VCaP (cell line): Measurements from ENCODE around the gene EVA1C.
"Not testable (repeated sequence)": the region's sequence is repeated elsewhere in the genome, so short reads cannot be mapped to it uniquely, and the experiment has no call there.

Source experiments
- H3K27ac ChIP-seq: fragments of 450-650 bp; 2 replicates; pipeline ENCODE4 v1.5.1; 2017
- CTCF ChIP-seq: fragments of 450-650 bp; conservative IDR thresholded peaks from 2 replicates; pipeline ENCODE4 v1.5.1; 2017; ENCODE audit warnings: mild to moderate bottlenecking, moderate library complexity

The EVA1C gene

GRCh38 chr21:32525282-32525681 is 112.8 kb downstream of the EVA1C start:
- TF ChIP-seq CTCF = no peak
- H3K27ac ChIP-seq = no peak overlapping the region

GRCh38 chr21:32529679-32530078 is 117.2 kb downstream of the EVA1C start:
- no peak overlapping the region for H3K27ac ChIP-seq
- no peak for TF ChIP-seq CTCF

GRCh38 chr21:32530809-32531208 is 118.3 kb downstream of the EVA1C start:
- H3K27ac ChIP-seq = not testable (repeated sequence)

- H3K27ac ChIP-seq = not testable (repeated sequence)
Measured at GRCh38 chr21:32531561-32531960, 119.1 kb downstream of the EVA1C start.

- TF ChIP-seq CTCF = no peak
- no peak overlapping the region for H3K27ac ChIP-seq
Measured at GRCh38 chr21:32532636-32533035, 120.1 kb downstream of the EVA1C start.

- no peak for TF ChIP-seq CTCF
Measured at GRCh38 chr21:32533053-32533452, 120.5 kb downstream of the EVA1C start.

GRCh38 chr21:32533611-32534010 is 121.1 kb downstream of the EVA1C start:
- no peak for TF ChIP-seq CTCF
- no peak overlapping the region for H3K27ac ChIP-seq

More at GRCh38 chr21:32533053-32533452, 120.5 kb downstream of the EVA1C start:
- no peak overlapping the region for H3K27ac ChIP-seq

GRCh38 chr21:32534113-32534512 is 121.6 kb downstream of the EVA1C start:
- H3K27ac ChIP-seq = no peak overlapping the region
- no peak for TF ChIP-seq CTCF

GRCh38 chr21:32535612-32536011 is 123.1 kb downstream of the EVA1C start:
- TF ChIP-seq CTCF = no peak
- H3K27ac ChIP-seq = no peak overlapping the region
